ENCODE data around the gene AMZ1. TPM values are rescaled to one million over a fixed set of nuclear protein-coding genes. Genes with fewer than 3 reads are reported as not detected.
"Not testable (repeated sequence)": the region's sequence is repeated elsewhere in the genome, so short reads cannot be mapped to it uniquely, and the experiment has no call there.

Gene AMZ1
- total RNA-seq, 4 donors from 2014 or later = 0.35 to 4.6 (median 4.4) TPM; not detected in 1

DNA sequence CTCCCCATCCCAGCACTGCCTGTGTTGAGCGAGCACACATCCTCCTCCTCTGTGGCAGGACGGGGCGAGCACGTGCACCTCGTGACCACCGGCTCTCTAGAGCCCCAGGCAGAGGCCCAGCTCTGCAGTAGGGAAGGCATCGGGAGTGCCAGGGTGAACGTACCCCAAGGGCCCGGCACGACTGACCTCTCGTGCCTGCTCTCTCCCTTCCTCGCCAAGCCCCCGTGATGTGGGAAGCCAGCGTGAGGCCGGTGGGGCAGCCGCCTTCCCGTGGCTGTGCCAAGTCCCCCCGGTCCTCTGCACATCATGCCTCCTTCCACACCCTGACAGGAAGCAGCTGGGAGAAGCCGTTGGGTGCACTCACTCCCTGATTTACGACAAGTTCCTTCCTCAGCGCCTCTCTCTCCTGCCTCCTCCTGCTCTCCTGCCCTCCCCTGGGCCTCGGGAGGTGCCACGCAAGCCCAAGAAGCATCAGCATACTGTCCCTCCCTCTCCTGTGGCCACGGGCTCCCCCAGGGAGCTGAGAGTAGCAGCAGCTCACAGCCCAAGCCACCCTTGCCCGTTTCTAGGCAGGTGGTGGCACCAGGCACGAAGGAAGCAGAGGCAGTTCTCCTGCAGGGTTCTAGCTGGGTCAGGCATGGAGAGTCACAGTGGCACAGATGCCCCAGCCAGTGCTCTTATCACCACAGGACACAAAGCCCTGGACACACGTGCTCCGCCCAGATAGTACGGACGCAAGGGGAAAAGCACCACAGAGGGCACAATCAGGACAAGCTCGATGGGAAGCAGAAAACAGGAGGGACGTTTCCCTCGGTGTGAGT is 47.0 kb downstream of the AMZ1 start:
- peak overlapping the region; percentile 61 to 74 for H3K27ac ChIP-seq
- intact Hi-C loops (cut with DNase I; ENCODE audit: low total_unique reads) = loop anchor here (10.0 kb wide), 1 partner anchor 110 kb away; the partner anchor contains the start of gene GNA12

DNA sequence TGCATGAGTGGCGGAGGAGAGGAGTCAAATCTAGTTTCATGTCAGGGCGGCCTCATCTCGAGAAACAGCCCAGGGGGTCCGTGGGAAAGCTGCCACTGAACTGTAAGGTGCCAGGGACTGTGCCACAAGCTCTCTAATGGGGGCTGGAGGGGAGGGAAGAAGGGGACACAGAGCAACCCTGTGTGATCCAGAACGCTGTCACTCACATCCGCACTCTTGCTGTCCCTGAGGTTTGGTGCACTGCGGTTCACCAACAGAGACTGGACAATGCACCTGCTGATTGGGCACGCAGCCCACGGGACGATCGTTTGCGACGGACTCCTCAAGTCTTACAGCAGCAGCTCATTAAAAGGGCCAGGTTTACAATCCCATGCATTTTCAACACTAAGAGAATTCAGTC is 47.7 kb downstream of the AMZ1 start:
- H3K27ac ChIP-seq = peak overlapping the region; percentile 61 to 74
- TF ChIP-seq, protein P1, sequence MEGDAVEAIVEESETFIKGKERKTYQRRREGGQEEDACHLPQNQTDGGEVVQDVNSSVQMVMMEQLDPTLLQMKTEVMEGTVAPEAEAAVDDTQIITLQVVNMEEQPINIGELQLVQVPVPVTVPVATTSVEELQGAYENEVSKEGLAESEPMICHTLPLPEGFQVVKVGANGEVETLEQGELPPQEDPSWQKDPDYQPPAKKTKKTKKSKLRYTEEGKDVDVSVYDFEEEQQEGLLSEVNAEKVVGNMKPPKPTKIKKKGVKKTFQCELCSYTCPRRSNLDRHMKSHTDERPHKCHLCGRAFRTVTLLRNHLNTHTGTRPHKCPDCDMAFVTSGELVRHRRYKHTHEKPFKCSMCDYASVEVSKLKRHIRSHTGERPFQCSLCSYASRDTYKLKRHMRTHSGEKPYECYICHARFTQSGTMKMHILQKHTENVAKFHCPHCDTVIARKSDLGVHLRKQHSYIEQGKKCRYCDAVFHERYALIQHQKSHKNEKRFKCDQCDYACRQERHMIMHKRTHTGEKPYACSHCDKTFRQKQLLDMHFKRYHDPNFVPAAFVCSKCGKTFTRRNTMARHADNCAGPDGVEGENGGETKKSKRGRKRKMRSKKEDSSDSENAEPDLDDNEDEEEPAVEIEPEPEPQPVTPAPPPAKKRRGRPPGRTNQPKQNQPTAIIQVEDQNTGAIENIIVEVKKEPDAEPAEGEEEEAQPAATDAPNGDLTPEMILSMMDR (IDR thresholded peaks at IDR 0.05) = no peak
- no peak for TF ChIP-seq POLR2A (IDR thresholded peaks at IDR 0.05)
- peak in 1 of 2 donors; percentile 17 for DNase-seq
- intact Hi-C loops (cut with DNase I; ENCODE audit: low total_unique reads) = loop anchor here (10.0 kb wide), 1 partner anchor 109 kb away; the partner anchor contains the start of gene GNA12
- no peaks in the 10 kb centered on the region for H3K36me3 ChIP-seq
- H3K4me1 ChIP-seq = peaks cover 0 to 9% of the 10 kb centered on the region in 2 donors
- H3K27me3 ChIP-seq = no peaks in the 10 kb centered on the region
- no peak overlapping the region for H3K4me3 ChIP-seq
- no peaks in the 10 kb centered on the region for H3K9me3 ChIP-seq

More for the DNA sequence above, 47.0 kb downstream of the AMZ1 start:
- DNase-seq = peak; percentile 60 to 71
- H3K9me3 ChIP-seq = no peaks in the 10 kb centered on the region
- H3K36me3 ChIP-seq = no peaks in the 10 kb centered on the region
- no peaks in the 10 kb centered on the region for H3K27me3 ChIP-seq
- H3K4me1 ChIP-seq = peaks cover 0 to 9% of the 10 kb centered on the region in 2 donors
- no peak overlapping the region for H3K4me3 ChIP-seq
- TF ChIP-seq, protein P1 (IDR thresholded peaks at IDR 0.05) = no peak
- no peak for TF ChIP-seq POLR2A (IDR thresholded peaks at IDR 0.05)

DNA sequence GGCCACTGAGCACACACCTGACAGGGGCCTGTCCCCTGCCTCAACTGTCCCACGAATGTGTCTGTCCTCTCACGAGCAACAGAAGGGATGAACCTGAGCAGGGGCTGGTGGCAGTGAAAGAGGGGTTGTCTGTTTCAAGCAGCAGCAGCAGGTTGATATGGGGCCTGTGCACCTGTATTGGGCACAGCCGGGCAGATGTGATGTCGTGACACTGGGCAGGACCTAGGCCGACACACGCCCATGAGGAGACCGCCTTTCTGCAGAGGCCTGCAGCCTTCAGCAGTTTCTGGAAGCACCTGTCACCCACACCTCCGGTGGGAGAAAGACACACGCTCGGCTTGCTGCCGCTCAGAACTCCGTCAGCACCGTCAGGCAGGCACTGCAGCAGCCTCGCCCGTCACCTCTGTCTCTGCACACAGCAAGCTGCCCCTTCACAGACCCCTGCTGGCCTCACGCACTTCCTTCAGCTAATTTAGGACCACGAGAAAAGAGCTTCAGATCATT is 48.5 kb downstream of the AMZ1 start:
- Histone ChIP-seq H3K4me3 (no peak overlapping the region), H3K27ac (no peak overlapping the region), H3K9me3 (no peaks in the 10 kb centered on the region), H3K27me3 (no peaks in the 10 kb centered on the region), H3K36me3 (no peaks in the 10 kb centered on the region), H3K4me1 (peaks cover 0 to 9% of the 10 kb centered on the region in 2 donors)
- intact Hi-C loops (cut with DNase I; ENCODE audit: low total_unique reads) = loop anchor here (10.0 kb wide), 1 partner anchor 108 kb away; the partner anchor contains the start of gene GNA12
- no peak for TF ChIP-seq POLR2A (IDR thresholded peaks at IDR 0.05)
- TF ChIP-seq, protein P1 (IDR thresholded peaks at IDR 0.05) = no peak
- peak in 1 of 2 donors; percentile 9 for DNase-seq

DNA sequence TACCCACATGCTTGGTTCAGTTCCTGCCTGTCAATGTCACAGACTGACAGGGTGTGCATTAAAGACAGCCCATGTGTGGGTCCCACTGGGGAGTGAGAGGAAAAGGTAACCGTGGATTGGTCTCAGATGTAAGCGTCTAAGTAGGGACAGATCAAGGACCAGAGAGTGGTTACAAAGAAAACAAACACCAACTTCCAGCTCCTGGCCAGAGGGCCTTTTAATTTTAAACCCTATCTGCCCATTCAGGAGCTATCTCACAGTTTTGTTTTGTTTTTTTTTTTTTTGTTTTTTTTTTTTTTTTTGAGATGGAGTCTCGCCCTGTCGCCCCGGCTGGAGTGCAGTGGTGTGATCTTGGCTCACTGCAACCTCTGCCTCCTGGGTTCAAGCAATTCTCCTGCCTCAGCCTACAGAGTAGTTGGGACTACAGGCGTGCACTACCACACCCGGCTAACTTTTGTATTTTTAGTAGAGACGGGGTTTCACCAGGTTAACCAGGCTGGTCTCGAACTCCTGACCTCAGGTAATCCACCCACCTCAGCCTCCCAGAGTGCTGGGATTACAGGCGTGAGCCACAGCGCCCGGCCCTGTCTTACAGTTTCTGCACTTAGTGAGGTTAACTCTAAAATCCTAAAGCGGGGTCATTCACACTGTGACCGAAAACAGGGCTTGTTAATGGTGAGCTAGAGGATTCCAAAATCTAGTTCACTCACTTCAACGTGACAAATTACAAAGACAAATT is 49.2 kb downstream of the AMZ1 start:
- not testable (repeated sequence) for H3K36me3 ChIP-seq, H3K9me3 ChIP-seq, H3K4me1 ChIP-seq, H3K4me3 ChIP-seq, H3K27me3 ChIP-seq
- intact Hi-C loops (cut with DNase I; ENCODE audit: low total_unique reads) = loop anchor here (10.0 kb wide), 1 partner anchor 108 kb away; the partner anchor contains the start of gene GNA12
- peak in 1 of 2 donors; percentile 10 for DNase-seq
- H3K27ac ChIP-seq = peak overlapping the region; percentile 29 to 51

DNA sequence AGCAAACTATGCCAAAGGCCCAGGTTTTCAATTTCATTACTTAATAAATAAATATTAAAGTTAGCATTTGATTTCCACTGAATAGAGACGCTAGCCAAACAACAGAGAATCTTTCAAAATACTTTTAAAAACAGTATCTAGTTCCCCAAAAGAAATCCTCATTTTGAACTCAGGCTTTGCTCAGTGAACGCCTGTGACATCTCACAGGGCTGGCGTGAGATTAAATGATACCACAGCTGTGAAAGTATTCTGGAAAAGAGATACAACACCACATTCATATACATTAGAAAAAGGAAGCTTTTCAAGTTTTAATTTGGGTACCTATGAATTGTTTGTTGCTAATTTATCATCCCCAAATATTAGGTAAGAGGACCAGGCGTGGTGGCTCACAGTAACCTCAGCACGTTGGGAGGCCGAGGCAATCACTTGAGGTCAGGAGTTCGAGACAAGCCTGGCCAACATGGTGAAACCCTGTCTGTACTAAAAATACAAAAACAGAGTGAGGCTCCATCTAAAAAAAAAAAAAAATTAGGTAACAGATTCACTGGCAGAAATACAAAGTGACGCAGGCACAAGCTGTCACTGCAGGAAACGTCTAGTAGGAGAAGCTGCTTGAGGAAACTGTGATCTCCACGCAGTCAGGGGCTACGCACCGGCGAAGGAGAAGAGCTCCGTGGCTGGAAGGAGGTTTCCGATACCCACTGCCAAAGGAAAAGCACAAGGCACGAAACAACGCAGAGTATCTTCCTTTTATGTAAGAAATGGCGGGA is 50.0 kb downstream of the AMZ1 start:
- no peak for TF ChIP-seq POLR2A (IDR thresholded peaks at IDR 0.05)
- TF ChIP-seq, protein P1 (IDR thresholded peaks at IDR 0.05) = no peak
- Histone ChIP-seq H3K27ac (peak overlapping the region; percentile 43 to 51), H3K36me3 (no peaks in the 10 kb centered on the region), H3K9me3 (no peaks in the 10 kb centered on the region), H3K27me3 (no peaks in the 10 kb centered on the region), H3K4me3 (no peak overlapping the region), H3K4me1 (peaks cover 0 to 9% of the 10 kb centered on the region in 2 donors)
- peak; percentile 63 to 71 for DNase-seq
- intact Hi-C loops (cut with DNase I; ENCODE audit: low total_unique reads) = loop anchor here (10.0 kb wide), 1 partner anchor 107 kb away; the partner anchor contains the start of gene GNA12
